ENCODE measurements around the gene MLPH. TPM values are rescaled to one million over a fixed set of nuclear protein-coding genes. Genes with fewer than 3 reads are reported as not detected.

MLPH gene
- total and polyA plus RNA-seq, 4 donors, result 0.62 to 29.3 (median 9.4) TPM

GRCh38 chr2:237507512-237507911 lies 20.5 kb downstream of the MLPH start:
- Histone ChIP-seq H3K36me3 (ENCODE audit: control insufficient read depth, insufficient read depth, low read length) (no peaks in the 10 kb centered on the region), H3K27me3 (ENCODE audit: control insufficient read depth, insufficient read depth, low read length) (no peaks in the 10 kb centered on the region), H3K9me3 (ENCODE audit: control insufficient read depth, insufficient read depth, low read length) (no peaks in the 10 kb centered on the region), H3K4me3 (ENCODE audit: low read depth, low read length) (no peak overlapping the region), H3K4me1 (ENCODE audit: control insufficient read depth, insufficient read depth, low read length) (peaks cover 12% of the 10 kb centered on the region), H3K27ac (ENCODE audit: low read depth, low read length) (no peak overlapping the region)
- DNase-seq (ENCODE audit: low read depth in 4 of 6, low spot score in 6 of 6), result peak in 2 of 6 donors; percentile 51 to 82
- 18% methylated on average over 4 of the region's 7 CpGs for WGBS (ENCODE audit: insufficient coverage)

- Histone ChIP-seq H3K9me3 (ENCODE audit: control insufficient read depth, insufficient read depth, low read length) (no peaks in the 10 kb centered on the region), H3K27me3 (ENCODE audit: control insufficient read depth, insufficient read depth, low read length) (no peaks in the 10 kb centered on the region), H3K4me1 (ENCODE audit: control insufficient read depth, insufficient read depth, low read length) (peaks cover 19% of the 10 kb centered on the region), H3K4me3 (ENCODE audit: low read depth, low read length) (no peak overlapping the region), H3K27ac (ENCODE audit: low read depth, low read length) (no peak overlapping the region), H3K36me3 (ENCODE audit: control insufficient read depth, insufficient read depth, low read length) (no peaks in the 10 kb centered on the region)
- 82% methylated on average over 4 of the region's 4 CpGs for WGBS (ENCODE audit: insufficient coverage)
- DNase-seq (ENCODE audit: low read depth in 4 of 6, low spot score in 6 of 6), result no peak
These were observed 21.3 kb downstream of the MLPH start for GRCh38 chr2:237508361-237508760.

- WGBS (ENCODE audit: insufficient coverage), result 67% methylated on average over 1 of the region's 2 CpGs
- H3K27ac ChIP-seq (ENCODE audit: low read depth, low read length), result no peak overlapping the region
- no peaks in the 10 kb centered on the region for H3K27me3 ChIP-seq (ENCODE audit: control insufficient read depth, insufficient read depth, low read length)
- H3K9me3 ChIP-seq (ENCODE audit: control insufficient read depth, insufficient read depth, low read length), result no peaks in the 10 kb centered on the region
- no peaks in the 10 kb centered on the region for H3K36me3 ChIP-seq (ENCODE audit: control insufficient read depth, insufficient read depth, low read length)
- H3K4me3 ChIP-seq (ENCODE audit: low read depth, low read length), result no peak overlapping the region
- DNase-seq (ENCODE audit: low read depth in 4 of 6, low spot score in 6 of 6), result no peak
- H3K4me1 ChIP-seq (ENCODE audit: control insufficient read depth, insufficient read depth, low read length), result peaks cover 19% of the 10 kb centered on the region
These were observed 22.1 kb downstream of the MLPH start for GRCh38 chr2:237509151-237509550.

- H3K4me3 ChIP-seq (ENCODE audit: low read depth, low read length), result no peak overlapping the region
- H3K36me3 ChIP-seq (ENCODE audit: control insufficient read depth, insufficient read depth, low read length), result no peaks in the 10 kb centered on the region
- no peak overlapping the region for H3K27ac ChIP-seq (ENCODE audit: low read depth, low read length)
- DNase-seq (ENCODE audit: low read depth in 4 of 6, low spot score in 6 of 6), result no peak
- no peaks in the 10 kb centered on the region for H3K27me3 ChIP-seq (ENCODE audit: control insufficient read depth, insufficient read depth, low read length)
- no peaks in the 10 kb centered on the region for H3K9me3 ChIP-seq (ENCODE audit: control insufficient read depth, insufficient read depth, low read length)
- WGBS (ENCODE audit: insufficient coverage), result 70% methylated on average over 6 of the region's 7 CpGs
- peaks cover 19% of the 10 kb centered on the region for H3K4me1 ChIP-seq (ENCODE audit: control insufficient read depth, insufficient read depth, low read length)
These were observed 22.9 kb downstream of the MLPH start for GRCh38 chr2:237509905-237510304.

GRCh38 chr2:237510502-237511217 lies 23.6 kb downstream of the MLPH start:
- DNase-seq (ENCODE audit: low read depth in 4 of 6, low spot score in 6 of 6), result no peak
- H3K9me3 ChIP-seq (ENCODE audit: control insufficient read depth, insufficient read depth, low read length), result no peaks in the 10 kb centered on the region
- peaks cover 15% of the 10 kb centered on the region for H3K4me1 ChIP-seq (ENCODE audit: control insufficient read depth, insufficient read depth, low read length)
- H3K36me3 ChIP-seq (ENCODE audit: control insufficient read depth, insufficient read depth, low read length), result no peaks in the 10 kb centered on the region
- H3K4me3 ChIP-seq (ENCODE audit: low read depth, low read length), result no peak overlapping the region
- no peak overlapping the region for H3K27ac ChIP-seq (ENCODE audit: low read depth, low read length)
- 93% methylated on average over 19 of the region's 21 CpGs for WGBS (ENCODE audit: insufficient coverage)
- H3K27me3 ChIP-seq (ENCODE audit: control insufficient read depth, insufficient read depth, low read length), result no peaks in the 10 kb centered on the region

GRCh38 chr2:237511433-237511832 lies 24.4 kb downstream of the MLPH start:
- H3K36me3 ChIP-seq (ENCODE audit: control insufficient read depth, insufficient read depth, low read length), result no peaks in the 10 kb centered on the region
- no peaks in the 10 kb centered on the region for H3K9me3 ChIP-seq (ENCODE audit: control insufficient read depth, insufficient read depth, low read length)
- DNase-seq (ENCODE audit: low read depth in 4 of 6, low spot score in 6 of 6), result peak in 1 of 6 donors; percentile 36
- H3K27me3 ChIP-seq (ENCODE audit: control insufficient read depth, insufficient read depth, low read length), result no peaks in the 10 kb centered on the region
- no peak overlapping the region for H3K4me3 ChIP-seq (ENCODE audit: low read depth, low read length)
- H3K4me1 ChIP-seq (ENCODE audit: control insufficient read depth, insufficient read depth, low read length), result peaks cover 14% of the 10 kb centered on the region
- WGBS (ENCODE audit: insufficient coverage), result 100% methylated on average over 1 of the region's 1 CpG
- no peak overlapping the region for H3K27ac ChIP-seq (ENCODE audit: low read depth, low read length)

GRCh38 chr2:237511885-237512405 lies 24.9 kb downstream of the MLPH start:
- no peak overlapping the region for H3K4me3 ChIP-seq (ENCODE audit: low read depth, low read length)
- H3K36me3 ChIP-seq (ENCODE audit: control insufficient read depth, insufficient read depth, low read length), result no peaks in the 10 kb centered on the region
- no peaks in the 10 kb centered on the region for H3K9me3 ChIP-seq (ENCODE audit: control insufficient read depth, insufficient read depth, low read length)
- peaks cover 14% of the 10 kb centered on the region for H3K4me1 ChIP-seq (ENCODE audit: control insufficient read depth, insufficient read depth, low read length)
- no peak overlapping the region for H3K27ac ChIP-seq (ENCODE audit: low read depth, low read length)
- DNase-seq (ENCODE audit: low read depth in 4 of 6, low spot score in 6 of 6), result no peak
- 93% methylated on average over 13 of the region's 17 CpGs for WGBS (ENCODE audit: insufficient coverage)
- H3K27me3 ChIP-seq (ENCODE audit: control insufficient read depth, insufficient read depth, low read length), result no peaks in the 10 kb centered on the region

- 30% methylated on average over 6 of the region's 14 CpGs for WGBS (ENCODE audit: insufficient coverage)
- peak overlapping the region; percentile 36 for H3K27ac ChIP-seq (ENCODE audit: low read depth, low read length)
- H3K9me3 ChIP-seq (ENCODE audit: control insufficient read depth, insufficient read depth, low read length), result no peaks in the 10 kb centered on the region
- H3K4me3 ChIP-seq (ENCODE audit: low read depth, low read length), result no peak overlapping the region
- H3K27me3 ChIP-seq (ENCODE audit: control insufficient read depth, insufficient read depth, low read length), result no peaks in the 10 kb centered on the region
- no peaks in the 10 kb centered on the region for H3K36me3 ChIP-seq (ENCODE audit: control insufficient read depth, insufficient read depth, low read length)
- H3K4me1 ChIP-seq (ENCODE audit: control insufficient read depth, insufficient read depth, low read length), result peaks cover 14% of the 10 kb centered on the region
- DNase-seq (ENCODE audit: low read depth in 4 of 6, low spot score in 6 of 6), result peak; percentile 68 to 97 (median 86)
These were observed 25.9 kb downstream of the MLPH start for GRCh38 chr2:237512774-237513466.

GRCh38 chr2:237513693-237514092 lies 26.6 kb downstream of the MLPH start:
- Histone ChIP-seq H3K4me1 (ENCODE audit: control insufficient read depth, insufficient read depth, low read length) (peaks cover 14% of the 10 kb centered on the region), H3K36me3 (ENCODE audit: control insufficient read depth, insufficient read depth, low read length) (no peaks in the 10 kb centered on the region), H3K27me3 (ENCODE audit: control insufficient read depth, insufficient read depth, low read length) (no peaks in the 10 kb centered on the region), H3K27ac (ENCODE audit: low read depth, low read length) (no peak overlapping the region), H3K4me3 (ENCODE audit: low read depth, low read length) (no peak overlapping the region), H3K9me3 (ENCODE audit: control insufficient read depth, insufficient read depth, low read length) (no peaks in the 10 kb centered on the region)
- DNase-seq (ENCODE audit: low read depth in 4 of 6, low spot score in 6 of 6), result no peak
- 87% methylated on average over 9 of the region's 9 CpGs for WGBS (ENCODE audit: insufficient coverage)
